Medulla oblongata (tissue), 1 donor: ENCODE measurements around the gene RHOC.
"Not testable (repeated sequence)": the region's sequence is repeated elsewhere in the genome, so short reads cannot be mapped to it uniquely, and the experiment has no call there.

Experiments used
- DNase-seq: peaks from one replicate; pipeline ENCODE4 v3.0.0-alpha.2; 2015; ENCODE audit errors: extremely low spot score

Gene RHOC

GRCh38 chr1:112706505-112707220, at the start of gene RHOC:
Gene RHOC, minus strand, starts transcription at chr1:112707127. Its CDS starts 3,328 bp downstream, at chr1:112703799.
- peak; percentile 16 for DNase-seq

GRCh38 chr1:112754116-112754628, 47.2 kb upstream of the RHOC start:
- DNase-seq = no peak

GRCh38 chr1:112748396-112748795, 41.5 kb upstream of the RHOC start:
- DNase-seq = no peak

- no peak for DNase-seq
These were observed 37.2 kb upstream of the RHOC start for GRCh38 chr1:112744009-112744578.

GRCh38 chr1:112743174-112744008, 36.5 kb upstream of the RHOC start:
- no peak for DNase-seq

DNA sequence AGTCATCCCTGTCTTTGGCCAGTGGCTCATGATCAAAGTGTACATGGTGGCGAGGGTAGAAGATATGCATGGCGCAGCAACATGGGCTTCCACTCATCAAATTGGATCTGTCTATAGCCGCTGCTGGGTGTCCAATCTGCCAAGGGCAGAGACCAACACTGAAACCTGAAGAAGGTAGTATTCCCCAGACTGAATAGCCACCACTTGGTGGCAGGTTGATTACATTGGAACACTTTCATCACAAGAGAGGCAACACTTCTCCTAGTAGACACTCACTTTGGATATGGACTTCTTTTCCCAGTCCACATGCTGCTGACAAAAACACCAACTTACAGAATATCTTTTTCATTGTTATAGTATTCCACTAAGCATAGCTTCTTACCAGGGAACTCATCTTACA, 30.6 kb upstream of the RHOC start:
- DNase-seq = no peak

DNA sequence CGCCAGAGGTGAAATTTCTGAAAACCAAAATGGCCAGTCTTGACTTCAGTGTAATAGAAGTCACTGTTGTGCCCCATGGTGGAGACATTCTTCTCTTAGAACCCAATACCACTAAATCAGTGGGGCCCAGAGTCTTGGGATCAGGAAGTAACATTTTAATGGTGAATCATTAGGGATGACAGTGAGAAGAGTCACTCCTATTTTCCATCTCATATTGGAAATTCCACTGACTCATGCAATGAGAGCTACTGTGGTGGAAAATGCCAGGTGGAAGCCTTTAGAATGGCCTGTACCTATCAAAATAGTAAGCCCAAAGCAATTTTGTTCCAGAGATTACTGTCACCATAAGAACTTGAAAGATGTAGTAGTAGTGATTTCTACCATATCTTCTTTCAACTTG, 28.8 kb upstream of the RHOC start:
- DNase-seq = no peak

GRCh38 chr1:112731451-112731850, 24.5 kb upstream of the RHOC start:
- DNase-seq = no peak

DNA sequence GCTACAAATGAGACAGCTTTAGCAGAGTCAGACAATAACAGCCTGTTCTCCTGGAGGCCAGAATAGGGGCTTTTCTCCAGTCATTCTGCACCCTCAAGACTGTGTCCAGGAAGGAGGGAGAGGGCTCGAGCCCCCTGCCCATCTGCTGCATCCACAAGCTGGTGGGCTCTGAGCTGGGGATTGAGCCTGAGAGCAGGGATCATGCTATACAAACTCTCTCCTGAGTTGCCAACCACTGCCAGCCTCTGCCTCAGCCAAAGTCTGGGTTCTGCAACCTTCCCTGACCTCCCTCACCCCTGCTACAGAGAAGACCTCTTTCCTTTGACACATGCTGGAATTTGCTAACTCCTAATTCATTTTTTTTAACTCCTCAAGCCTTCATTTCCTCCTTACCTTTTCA, 23.0 kb upstream of the RHOC start:
- DNase-seq = no peak

DNA sequence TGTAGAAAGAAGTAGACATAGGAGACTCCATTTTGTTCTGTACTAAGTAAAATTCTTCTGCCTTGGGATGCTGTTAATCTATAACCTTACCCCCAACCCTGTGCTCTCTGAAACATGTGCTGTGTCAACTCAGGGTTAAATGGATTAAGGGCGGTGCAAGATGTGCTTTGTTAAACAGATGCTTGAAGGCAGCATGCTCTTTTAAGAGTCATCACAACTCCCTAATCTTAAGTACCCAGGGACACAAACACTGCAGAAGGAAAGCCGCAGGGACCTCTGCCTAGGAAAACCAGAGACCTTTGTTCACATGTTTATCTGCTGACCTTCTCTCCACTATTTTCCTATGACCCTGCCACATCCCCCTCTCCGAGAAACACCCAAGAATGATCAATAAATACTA, 22.1 kb upstream of the RHOC start:
- DNase-seq = not testable (repeated sequence)

DNA sequence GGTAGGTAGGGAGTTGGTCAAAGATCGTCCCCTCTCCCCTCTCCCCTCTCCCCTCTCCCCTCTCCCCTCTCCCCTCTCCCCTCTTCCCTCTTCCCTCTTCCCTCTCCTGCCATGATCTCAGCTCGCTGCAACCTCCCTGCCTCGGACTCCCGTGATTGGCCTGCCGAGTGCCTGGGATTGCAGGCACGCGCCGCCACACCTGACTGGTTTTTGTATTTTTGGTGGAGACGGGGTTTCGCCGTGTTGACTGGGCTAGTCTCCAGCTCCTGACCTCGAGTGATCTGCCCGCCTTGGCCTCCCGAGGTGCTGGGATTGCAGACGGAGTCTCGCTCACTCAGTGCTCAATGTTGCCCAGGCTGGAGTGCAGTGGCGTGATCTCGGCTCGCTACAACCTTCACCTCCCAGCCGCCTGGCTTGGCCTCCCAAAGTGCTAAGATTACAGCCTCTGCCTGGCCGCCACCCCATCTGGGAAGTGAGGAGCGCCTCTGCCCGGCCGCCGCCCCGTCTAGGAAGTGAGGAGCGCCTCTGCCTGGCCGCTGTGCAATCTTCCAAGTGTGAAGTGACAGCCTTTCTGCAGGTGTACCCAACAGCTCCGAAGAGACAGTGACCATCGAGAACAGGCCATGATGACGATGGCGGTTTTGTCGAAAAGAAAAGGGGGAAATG, 21.5 kb upstream of the RHOC start:
- not testable (repeated sequence) for DNase-seq

GRCh38 chr1:112727716-112728115, 20.8 kb upstream of the RHOC start:
- no peak for DNase-seq

DNA sequence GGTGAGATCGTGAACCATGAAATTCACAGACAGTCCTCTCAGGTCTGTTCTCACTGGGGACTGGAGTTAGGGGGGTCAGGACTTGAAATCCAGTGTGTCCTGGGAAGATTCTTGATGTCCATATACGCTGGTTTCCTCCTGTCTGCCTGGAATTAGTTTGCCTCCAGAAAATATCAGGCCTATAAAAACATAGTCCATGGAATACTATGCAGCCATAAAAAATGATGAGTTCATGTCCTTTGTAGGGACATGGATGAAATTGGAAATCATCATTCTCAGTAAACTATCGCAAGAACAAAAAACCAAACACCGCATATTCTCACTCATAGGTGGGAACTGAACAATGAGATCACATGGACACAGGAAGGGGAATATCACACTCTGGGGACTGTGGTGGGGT, 17.3 kb upstream of the RHOC start:
- not testable (repeated sequence) for DNase-seq

GRCh38 chr1:112723511-112723839, 16.5 kb upstream of the RHOC start:
- no peak for DNase-seq

GRCh38 chr1:112722601-112723510, 15.9 kb upstream of the RHOC start:
- peak; percentile 35 for DNase-seq

DNA sequence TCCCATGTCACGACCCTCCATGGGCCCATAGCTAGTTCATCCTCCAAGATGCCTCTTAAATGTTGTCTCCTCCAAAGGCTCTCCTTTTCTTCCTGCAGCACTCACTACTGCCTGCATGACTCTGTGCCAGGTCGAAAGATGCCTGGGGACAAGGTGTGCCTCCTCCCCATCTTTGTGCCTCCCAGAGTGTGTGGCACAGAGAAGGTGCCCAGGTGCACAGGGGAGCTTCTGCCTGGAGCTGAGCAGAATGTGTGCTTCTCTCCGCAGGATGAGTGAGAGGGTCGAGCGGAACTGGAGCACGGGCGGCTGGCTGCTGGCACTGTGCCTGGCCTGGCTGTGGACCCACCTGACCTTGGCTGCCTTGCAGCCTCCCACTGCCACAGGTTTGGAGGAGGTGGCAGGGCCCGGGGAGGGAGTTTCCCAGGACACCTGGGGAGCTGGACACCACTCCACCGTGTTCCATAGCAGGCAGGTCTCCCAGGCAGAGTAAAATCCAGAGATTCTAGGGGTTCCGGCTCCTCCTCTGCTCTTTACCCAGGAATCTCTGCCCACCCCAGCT, 15.1 kb upstream of the RHOC start:
- DNase-seq = no peak

- not testable (repeated sequence) for DNase-seq
These were observed 14.4 kb upstream of the RHOC start for GRCh38 chr1:112721294-112721693.

- DNase-seq = no peak
These were observed 13.9 kb upstream of the RHOC start for GRCh38 chr1:112720800-112721199.

DNA sequence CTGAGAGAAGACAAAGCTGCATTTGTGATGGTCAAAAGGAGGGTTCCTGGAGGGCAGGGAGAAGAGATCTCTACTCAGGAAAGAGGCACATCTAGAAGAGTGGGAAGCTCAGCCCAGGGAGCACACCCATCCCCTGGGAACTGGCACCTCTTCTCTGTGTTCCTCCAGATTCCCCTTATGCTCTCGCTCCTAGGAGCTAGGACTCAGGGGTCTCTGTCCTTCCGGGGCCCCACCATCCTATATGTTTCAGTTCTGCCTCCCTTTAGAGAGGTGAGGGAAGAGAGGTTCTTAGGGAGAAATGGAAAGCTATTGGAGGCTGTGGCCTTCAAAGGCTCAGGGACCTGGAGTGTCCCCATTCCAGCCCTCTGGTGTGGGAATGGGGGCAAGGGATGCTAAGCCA, 12.8 kb upstream of the RHOC start:
- DNase-seq = no peak

DNA sequence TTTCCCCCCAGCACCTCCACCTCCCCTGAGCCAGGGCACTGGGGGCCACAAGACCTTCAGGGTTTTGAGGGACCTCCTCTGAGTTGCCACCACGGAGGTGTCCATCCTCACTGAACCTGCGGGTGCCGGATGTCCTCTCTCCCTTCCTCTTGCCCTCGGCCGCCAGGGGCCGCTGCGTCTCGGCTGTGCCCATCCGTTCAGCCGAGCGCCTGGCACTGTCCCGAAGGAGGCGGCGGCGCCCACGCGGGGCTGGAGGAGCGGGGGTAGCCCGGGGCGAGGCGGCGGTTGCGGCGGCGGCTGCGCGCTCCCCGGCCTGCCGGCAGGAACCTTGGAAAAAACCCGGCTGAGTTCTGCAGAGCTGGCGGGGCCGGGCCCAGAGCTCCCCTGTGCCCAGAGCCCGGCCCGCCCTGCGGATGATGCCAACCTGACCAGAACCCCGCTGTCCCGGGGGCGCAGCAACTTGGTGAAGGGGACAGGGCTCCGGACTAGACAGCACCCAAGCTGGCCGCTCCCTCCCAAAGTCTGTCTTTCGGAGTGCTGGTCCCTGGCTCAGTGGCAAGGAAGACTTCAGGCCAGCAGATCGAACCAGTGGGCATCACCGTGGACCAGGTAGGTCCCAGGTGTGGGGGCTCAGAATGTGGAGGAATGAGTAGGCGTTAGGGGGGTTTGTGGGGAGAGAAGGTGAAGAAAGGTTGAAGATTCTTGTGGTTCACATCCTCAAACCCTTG, 11.9 kb upstream of the RHOC start:
- peak; percentile 85 for DNase-seq
